ENCODE data around the gene COL6A2.
"Not testable (repeated sequence)": the region's sequence is repeated elsewhere in the genome, so short reads cannot be mapped to it uniquely, and the experiment has no call there.

The COL6A2 gene

DNA sequence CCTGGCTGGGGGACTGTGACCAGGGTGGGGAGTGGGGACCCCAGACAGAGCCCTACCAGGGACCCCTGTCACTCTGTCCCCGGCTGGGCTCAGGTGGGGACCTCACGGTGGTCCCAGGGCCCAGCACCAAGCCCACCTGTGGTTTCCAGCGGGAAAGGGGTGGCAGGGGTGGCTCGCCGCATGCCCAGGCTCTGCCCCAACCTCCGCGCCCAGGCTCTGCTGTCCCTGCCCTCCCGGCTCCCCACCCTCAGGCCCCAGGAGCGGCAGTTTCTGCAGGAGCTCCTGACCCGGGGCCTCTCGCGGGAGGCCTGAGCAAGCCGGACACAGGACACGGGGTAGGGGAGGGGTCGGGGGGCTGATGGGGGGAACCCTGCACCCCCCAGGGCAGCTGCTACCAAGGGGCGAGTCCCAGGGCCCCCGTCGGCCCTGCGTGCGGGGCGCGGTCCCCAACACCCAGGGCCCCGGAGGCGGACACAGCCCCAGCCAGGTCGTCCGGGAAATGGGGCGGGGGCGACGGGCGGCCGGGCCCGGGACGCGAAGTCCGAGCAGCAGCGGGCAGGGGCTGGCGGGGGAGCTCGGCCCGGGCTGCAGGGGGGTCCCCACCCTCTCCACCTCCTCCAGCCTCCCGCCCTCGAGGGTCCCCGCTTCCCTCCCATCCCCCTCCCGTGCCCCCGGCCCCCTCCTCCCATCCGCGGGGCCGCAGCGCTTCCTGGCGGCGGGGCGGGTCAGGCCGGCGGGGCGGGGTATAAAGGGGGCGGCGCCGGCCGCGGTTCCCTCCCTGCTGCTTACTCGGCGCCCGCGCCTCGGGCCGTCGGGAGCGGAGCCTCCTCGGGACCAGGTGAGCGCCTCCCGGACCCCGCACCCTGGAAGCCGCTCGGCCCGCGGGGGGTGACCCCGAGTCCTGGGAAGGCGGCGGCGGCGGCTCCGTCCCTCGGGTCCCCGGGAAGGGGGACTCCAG is at the start of gene COL6A2:
COL6A2 (plus strand) TSS at position 777 of the 958 bp plus-strand sequence.
- peak; percentile 32 for DNase-seq

DNA sequence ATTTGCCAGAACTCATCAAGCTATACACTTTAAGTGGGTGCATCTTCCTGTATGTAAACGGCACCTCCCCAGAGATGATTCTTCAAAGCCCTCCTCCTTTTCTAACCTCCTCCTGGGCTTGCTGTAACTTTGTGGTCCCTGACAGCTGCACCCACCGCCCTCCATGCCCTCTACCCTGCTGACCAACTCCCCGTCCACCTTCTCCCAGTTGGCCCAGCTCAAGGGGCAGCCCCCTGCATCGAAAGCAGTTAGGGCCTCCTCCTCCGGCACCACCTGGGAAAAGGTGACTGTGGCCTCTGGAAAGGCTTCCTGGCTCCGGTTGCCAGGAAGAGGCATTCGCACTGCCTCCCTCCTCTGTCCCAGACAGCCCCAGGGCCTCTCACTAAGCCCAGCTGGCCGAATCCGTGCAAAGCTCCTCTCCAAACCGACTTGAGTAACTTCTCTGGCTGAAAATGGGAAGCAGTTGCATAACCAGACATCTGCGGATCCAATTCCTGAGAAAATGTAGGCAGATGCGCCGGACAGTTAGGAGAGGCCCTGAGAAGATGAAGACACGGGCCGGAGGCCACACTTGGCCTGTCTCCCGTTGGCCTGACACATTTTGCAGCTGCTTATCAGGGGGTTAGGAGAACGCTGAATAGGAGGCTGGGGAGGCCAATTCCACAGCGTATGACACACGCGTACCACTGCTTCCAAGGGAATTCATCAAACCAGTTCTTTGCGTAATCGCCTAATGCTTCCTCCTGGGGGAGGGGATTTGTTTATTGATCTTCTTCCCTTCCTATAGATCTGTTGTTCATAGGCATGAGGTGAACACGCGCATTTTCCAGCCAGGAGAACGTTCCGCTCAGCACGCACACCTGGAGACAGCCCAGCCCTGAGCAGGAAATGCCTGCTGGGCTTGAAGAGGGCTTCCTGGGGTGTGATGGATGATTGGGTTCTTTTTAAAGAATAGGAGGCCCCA is 48.7 kb upstream of the COL6A2 start:
- no peak for DNase-seq

DNA sequence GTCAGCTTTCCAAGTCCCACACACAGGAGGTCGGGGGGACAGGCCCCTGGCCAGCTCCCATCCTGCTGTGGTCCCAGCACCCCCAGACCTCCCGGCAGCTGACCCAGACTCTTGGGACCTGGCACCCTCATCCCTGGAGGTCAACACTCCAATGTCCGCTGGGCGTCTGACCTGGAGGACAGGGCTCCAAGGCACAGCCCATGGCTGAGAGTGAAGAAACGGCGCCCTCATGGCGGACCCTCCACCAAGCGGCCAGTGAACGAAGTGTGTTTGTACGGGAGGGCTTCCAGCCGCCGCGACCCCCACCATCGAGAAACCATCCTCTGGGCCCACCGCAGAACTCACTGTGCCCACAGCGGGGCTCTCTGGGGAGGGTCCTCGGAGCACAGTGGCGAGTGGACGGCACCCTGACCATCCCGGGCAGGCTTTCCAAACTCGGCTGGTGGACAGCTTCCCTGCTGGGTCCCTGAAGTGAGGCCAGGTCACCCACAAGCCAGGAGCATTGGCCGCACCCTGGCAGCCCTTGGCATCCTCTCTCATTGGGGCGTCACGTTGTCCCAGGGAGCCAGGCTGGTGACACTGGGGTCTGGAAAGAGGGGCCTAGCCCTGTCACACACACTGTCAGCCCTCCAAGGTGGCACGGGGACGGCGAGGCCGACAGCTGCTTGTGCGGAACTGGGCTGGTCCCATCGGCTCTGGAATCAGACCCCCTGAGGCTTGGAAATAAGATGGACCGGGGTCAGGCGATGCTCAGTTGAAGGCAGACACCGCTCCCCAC is 47.8 kb upstream of the COL6A2 start:
- no peak for DNase-seq

DNA sequence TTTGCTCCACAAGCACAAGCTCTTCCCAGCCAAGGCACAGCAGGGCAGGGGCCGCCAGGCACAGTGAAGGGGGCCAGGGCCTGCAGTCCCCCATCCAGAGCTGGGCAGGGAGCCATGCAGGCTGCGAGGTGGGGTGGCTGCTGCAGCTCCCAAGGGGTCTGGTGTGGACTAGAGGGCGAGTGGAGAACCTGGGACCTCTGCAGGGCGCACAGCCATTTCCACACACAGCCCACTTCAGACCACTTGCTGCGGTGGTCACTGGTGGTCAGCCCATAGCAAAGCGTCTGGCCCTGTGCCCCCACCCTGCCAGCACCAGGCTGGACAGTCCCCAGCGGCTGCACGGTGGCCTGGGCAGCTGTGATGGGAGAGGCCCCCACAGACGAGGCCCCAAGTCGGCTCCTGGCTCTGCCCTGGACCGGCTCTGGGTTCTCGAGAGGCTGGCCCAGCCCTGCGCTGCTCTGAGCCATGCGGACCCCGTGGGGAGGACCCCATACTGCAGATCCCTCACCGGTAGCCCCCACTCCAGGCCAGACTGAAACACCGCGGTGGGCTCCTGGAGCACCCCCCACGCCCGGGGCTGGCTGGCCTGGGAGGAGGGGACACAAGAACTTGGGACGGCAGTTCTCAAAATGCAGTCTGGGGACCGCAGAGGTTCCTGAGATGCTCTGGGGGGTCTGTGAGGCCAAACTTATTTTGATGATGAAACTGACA is 47.1 kb upstream of the COL6A2 start:
- DNase-seq = no peak

DNA sequence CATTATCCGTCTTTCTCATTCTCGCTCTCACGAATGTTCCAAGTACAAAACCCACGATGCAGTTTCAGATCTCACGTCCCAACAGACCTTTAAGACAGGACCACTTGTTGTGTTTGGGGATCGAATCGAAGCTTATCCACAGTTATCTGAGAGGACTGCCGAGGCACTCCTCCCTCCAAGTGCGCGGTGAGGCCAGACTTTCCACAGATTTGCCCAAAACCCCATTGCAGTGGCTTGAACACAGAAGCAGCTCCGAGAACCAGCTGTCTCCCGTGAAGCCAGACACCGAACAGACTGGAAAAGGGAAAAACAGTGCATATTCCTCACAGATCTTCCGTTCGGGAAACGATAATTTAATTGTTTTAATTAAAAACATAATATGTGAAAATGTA is 46.5 kb upstream of the COL6A2 start:
- no peak for DNase-seq

GRCh38 chr21:46051821-46052675 is 45.9 kb upstream of the COL6A2 start:
- no peak for DNase-seq

GRCh38 chr21:46052703-46053651 is 44.9 kb upstream of the COL6A2 start:
- no peak for DNase-seq

DNA sequence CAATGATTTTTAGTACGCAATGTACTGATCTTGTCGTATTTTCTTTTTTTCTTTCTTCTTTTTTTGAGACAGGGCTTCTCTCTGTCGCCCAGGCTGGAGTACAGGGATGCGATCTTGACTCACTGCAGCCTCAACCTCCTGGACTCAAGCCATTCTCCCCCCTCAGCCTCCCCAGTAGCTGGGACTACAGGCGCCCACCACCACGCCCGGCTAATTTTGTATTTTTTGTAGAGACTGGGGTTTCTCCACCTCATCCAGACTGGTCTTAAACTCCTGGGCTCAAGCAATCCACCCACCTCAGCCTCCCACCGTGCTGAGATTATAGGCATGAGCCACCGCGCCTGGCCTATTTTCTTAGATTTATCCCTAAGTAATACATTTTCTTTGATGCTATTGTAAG is 43.9 kb upstream of the COL6A2 start:
- DNase-seq = no peak

GRCh38 chr21:46054451-46054881 is 43.4 kb upstream of the COL6A2 start:
- no peak for DNase-seq

- DNase-seq = no peak
Observed at GRCh38 chr21:46055863-46056281, 42.0 kb upstream of the COL6A2 start.

- DNase-seq = no peak
Observed at GRCh38 chr21:46056450-46056903, 41.4 kb upstream of the COL6A2 start.

DNA sequence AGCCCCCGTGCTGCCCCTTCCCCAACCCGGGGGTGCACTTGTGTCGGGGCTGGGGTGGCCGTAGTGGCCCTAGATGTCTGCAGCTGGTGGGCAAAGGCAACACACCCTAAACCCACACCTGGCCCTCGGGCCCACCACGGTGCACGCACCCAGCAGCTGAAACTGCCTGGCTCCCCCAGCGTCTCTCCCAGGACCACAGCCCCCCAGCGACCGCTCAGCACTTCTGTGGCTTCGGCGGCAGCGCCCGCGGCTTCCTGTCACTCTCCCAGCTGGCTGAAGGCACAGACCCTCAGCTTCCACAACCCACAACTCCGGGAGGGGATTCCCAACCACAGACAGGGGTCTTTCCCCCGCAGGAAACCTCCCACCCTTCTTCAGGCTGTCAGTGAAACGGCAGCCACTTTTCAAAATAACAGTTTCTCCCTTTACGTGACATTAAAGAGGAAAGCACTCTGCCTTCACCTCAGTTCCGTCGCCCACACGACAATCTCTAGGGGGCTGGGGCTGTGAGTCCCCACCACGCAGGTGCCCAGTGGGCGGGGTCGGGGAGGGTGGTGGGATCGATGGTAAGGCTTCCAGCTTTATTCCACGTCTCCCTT is 40.7 kb upstream of the COL6A2 start:
- DNase-seq = no peak

GRCh38 chr21:46057710-46058241 is 40.1 kb upstream of the COL6A2 start:
- DNase-seq = no peak

DNA sequence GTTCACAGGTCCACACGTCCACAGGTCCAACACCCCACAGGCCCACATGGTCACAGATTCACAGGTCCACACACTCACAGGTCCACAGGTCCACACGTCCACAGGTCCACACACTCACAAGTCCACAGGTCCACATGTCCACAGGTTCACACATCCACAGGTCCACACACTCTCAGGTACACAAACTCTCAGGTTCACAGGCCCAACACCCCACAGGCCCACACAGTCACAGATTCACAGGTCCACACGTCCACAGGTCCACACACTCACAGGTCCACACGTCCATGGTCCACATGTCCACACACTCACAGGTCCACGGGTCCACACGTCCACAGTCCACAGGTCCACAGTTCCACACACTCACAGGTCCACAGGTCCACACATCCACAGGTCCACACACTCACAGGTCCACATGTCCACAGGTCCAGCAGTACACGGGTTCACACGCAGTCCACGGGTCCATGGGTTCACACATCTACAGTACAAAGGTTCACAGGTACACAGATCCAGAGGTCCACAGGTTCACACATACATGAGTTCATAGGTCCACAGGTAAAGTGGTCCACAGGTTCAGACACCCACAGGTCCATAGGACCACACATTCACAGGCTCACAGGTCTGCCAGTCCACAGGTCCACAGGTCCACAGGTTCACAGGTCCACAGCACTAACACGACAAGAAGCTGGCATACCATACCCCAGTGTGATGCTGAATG is 39.3 kb upstream of the COL6A2 start:
- DNase-seq = no peak

GRCh38 chr21:46059195-46059594 is 38.7 kb upstream of the COL6A2 start:
- no peak for DNase-seq

DNA sequence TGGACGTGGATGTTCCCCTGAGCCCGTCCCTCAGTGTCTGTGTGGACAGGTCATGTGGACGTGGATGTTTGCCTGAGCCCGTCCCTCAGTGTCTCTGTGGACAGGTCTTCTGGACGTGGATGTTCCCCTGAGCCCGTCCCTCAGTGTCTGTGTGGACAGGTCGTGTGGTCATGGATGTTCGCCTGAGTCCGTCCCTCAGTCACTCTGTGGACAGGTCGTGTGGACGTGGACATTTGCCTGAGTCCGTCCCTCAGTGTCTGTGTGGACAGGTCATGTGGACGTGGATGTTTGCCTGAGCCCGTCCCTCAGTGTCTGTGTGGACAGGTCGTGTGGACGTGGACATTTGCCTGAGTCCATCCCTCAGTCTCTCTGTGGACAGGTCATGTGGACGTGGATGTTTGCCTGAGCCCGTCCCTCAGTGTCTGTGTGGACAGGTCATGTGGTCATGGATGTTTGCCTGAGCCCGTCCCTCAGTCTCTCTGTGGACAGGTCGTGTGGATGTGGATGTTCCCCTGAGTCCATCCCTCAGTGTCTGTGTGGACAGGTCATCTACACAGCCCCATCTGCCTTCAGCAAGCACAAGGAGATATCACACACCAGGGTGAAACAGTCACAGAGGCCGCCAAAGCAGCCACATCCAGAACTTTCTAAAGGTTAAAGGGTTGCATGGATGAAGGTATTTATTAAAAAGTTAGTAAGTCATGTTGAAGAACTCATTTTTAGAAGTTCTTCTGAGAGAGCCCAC is 38.0 kb upstream of the COL6A2 start:
- DNase-seq = not testable (repeated sequence)

DNA sequence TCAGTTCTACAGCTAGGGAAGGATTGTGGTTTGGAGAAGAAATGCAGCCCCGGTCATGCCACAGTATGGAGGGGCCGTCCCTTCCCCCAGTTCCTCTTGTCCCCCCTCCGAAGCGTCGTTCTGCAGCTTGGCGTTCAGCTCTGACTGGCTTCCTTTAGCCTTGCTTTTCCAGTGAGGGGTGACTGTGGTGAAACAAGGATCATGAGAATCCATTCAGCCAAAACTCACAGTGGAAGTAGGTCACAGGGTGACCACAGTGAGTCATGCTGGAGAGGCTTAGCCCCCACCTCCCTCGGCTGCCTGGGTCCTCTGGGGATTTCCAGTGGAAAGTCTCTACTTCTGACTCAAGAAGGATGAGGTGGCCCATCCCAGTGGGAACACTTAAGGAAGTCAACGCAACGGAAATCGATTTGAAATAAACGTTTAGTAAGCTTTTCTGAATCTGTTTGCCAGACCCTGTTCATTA is 37.3 kb upstream of the COL6A2 start:
- DNase-seq = no peak

Data from 8988T (cell line).